ENCODE results near the gene GPR176.

- TF ChIP-seq CTCF (IDR thresholded peaks at IDR 0.05) (no peak), EP300 (IDR thresholded peaks at IDR 0.05) (no peak)
Measured at GRCh38 chr15:39919748-39920509, at the start of gene GPR176.

Measured in ovary (tissue), 3 donors.